Mesodermal cell (in vitro differentiated cells): ENCODE data around the gene KRTAP6-3.

Experiments used
- H3K27ac ChIP-seq: 2 replicates; pipeline ENCODE4 v1.7.0; 2013; ENCODE audit warnings: mild to moderate bottlenecking, low read depth, low read length, moderate library complexity; ENCODE audit not compliant: severe bottlenecking
- H3K36me3 ChIP-seq: 2 replicates; pipeline ENCODE4 v1.7.1; 2013; ENCODE audit warnings: mild to moderate bottlenecking, low read length, moderate library complexity; ENCODE audit not compliant: control insufficient read depth, insufficient read depth
- H3K4me1 ChIP-seq: one replicate; pipeline ENCODE4 v1.7.1; 2013; ENCODE audit warnings: mild to moderate bottlenecking, low read length; ENCODE audit not compliant: insufficient read depth, control insufficient read depth, poor library complexity, severe bottlenecking
- H3K4me3 ChIP-seq: 2 replicates; pipeline ENCODE4 v1.7.0; 2013; ENCODE audit warnings: low read length, control low read depth, mild to moderate bottlenecking; ENCODE audit not compliant: insufficient read depth, poor library complexity, severe bottlenecking; ENCODE audit errors: extremely low read depth
- H3K9me3 ChIP-seq: 2 replicates; pipeline ENCODE4 v1.7.1; 2013; ENCODE audit warnings: mild to moderate bottlenecking, low read length, moderate library complexity; ENCODE audit not compliant: control insufficient read depth
- WGBS, 2 experiments: methylation state at CpG; one replicate each; pipeline ENCODE4 v1.1.5; 2013; ENCODE audit warnings: missing lambda C conversion rate in 2 of 2; ENCODE audit not compliant: insufficient coverage in 2 of 2; 5-methylcytosine and 5-hydroxymethylcytosine counted together

Gene KRTAP6-3

DNA sequence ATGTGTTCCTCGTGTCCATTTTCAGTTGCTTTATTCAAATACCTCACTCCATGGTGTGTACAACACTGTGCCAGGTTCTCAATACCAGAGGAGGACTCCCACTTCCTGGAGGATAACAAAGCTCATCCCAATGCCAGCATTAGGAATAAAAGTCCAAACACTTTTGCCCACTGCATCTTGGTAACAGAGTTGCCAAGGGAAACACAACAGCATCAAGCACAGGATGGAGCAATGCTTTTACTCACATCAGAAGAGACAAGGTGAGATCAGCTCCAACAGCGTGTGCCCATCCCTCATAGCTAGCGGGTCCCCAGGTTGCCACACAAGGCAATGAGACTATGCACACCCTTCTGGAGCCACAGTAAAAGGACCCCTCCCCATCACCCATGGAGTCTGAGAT lies 31.1 kb downstream of the KRTAP6-3 start:
- Histone ChIP-seq H3K27ac (no peak overlapping the region), H3K4me1 (no peaks in the 10 kb centered on the region), H3K4me3 (no peak overlapping the region), H3K9me3 (no peaks in the 10 kb centered on the region), H3K36me3 (no peaks in the 10 kb centered on the region)
- WGBS, 2 experiments = 93 to 100% methylated on average over 1 to 3 of the region's 3 CpGs

DNA sequence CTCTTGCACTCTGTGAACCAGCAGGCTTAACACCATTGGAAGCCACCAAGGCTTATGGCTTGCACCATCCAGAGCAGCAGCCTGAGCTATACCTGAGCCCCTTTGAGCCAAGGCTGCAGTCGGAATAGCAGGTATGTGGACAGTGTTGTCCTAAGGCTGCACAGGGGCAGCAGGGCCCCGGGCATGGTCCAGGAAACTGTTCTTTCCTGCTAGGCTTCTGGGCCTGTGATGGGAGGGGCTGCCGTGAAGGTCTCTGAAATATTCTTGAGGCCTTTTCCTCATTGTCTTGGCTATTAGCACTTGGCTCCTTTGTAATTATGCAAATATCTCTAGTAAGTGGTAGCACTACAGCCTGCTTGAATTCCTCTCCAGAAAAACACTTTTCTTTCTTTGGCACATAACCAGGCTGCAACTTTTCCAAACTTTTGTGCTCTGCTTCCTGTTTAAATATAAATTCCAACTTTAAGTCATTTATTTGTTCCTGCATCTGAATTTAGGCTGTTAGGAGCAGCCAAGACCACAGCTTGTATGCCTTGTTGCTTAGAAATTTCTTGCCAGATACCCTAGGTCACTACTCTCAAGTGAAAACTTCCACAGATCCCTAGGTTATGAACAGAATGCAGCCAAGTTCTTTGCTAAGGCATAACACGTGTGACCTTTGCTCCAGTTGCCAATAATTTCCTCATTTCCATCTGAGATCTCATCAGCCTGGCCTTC lies 33.4 kb downstream of the KRTAP6-3 start:
- Histone ChIP-seq H3K36me3 (no peaks in the 10 kb centered on the region), H3K9me3 (no peaks in the 10 kb centered on the region), H3K4me1 (no peaks in the 10 kb centered on the region), H3K27ac (no peak overlapping the region), H3K4me3 (no peak overlapping the region)
- WGBS, 2 experiments = 44 to 65% methylated on average over 1 to 3 of the region's 4 CpGs

DNA sequence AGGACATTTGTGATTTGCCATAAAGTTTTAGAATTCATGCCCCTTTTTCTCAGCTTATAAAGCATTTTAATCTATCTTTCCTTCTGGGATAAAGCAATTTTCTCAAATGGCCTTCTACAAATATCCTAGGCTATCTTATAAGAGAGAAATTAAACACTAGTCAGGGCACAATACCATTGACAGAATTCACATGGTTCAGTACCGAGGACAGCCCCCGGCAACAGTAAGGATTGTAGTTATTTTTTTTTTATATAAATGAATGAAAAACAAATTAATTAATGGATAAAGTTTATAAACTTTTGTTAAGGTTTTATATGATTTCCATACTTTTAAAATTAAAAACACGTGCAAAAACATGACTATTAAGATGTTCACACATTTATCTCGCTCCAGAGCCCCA lies 35.9 kb downstream of the KRTAP6-3 start:
- H3K27ac ChIP-seq = no peak overlapping the region
- H3K4me3 ChIP-seq = no peak overlapping the region
- no peaks in the 10 kb centered on the region for H3K36me3 ChIP-seq
- H3K4me1 ChIP-seq = no peaks in the 10 kb centered on the region
- H3K9me3 ChIP-seq = no peaks in the 10 kb centered on the region
- no CpG with 5 or more reads among the region's 4 CpGs for WGBS, 2 experiments

DNA sequence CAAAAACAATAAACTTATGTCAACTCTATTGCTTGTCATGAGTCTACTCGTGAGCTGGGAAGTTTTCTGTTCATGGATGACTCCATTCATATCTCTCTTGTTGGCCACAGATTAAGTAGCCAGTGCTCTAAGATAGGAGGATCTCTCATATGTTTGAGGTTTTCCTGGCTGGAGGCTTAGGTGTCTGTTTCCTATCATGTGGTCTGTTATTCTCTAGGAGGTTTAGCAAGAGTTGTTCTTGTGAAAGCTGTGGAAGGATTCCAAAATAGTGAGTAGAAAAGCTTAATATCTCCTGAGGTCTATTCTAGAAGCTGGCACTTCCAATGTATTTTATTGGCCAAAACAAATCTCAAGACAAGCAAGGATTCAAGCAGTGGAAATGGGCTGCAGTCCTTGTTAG lies 37.0 kb downstream of the KRTAP6-3 start:
- H3K4me1 ChIP-seq = no peaks in the 10 kb centered on the region
- no peaks in the 10 kb centered on the region for H3K9me3 ChIP-seq
- no peak overlapping the region for H3K4me3 ChIP-seq
- WGBS, 2 experiments = 100% methylated on average over 1 of the region's 1 CpG; no CpG with 5 or more reads in 1 of the 2 experiments
- H3K27ac ChIP-seq = no peak overlapping the region
- H3K36me3 ChIP-seq = no peaks in the 10 kb centered on the region

DNA sequence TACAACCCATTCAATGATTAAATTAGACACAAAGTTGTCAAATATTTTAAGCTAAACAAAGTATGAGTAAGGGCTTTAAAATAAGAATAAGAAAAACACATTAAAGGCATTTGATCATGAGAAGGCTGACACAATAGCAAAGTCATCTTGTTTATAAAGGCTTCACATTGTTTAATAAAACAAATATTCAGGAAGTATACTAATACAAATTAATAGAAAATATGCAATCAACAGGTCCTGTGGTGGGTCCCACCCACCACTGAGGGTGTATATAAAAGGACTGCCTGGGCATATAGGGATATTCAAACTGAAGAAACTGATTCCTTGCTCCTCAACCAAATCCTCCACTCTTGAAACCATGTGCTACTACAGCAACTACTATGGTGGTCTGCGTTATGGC lies 42.7 kb downstream of the KRTAP6-3 start, which contains the start of gene KRTAP20-2:
Gene KRTAP20-2, plus strand, starts transcription at position 301 of the 400 bp plus-strand sequence. Its CDS starts 58 bp downstream, at position 359.
- H3K36me3 ChIP-seq = no peaks in the 10 kb centered on the region
- H3K9me3 ChIP-seq = no peaks in the 10 kb centered on the region
- H3K27ac ChIP-seq = no peak within 1 kb of the TSS
- no peak within 1 kb of the TSS for H3K4me3 ChIP-seq
- no peaks in the 10 kb centered on the region for H3K4me1 ChIP-seq
- WGBS, 2 experiments = 100% methylated on average over 1 of the region's 1 CpG

DNA sequence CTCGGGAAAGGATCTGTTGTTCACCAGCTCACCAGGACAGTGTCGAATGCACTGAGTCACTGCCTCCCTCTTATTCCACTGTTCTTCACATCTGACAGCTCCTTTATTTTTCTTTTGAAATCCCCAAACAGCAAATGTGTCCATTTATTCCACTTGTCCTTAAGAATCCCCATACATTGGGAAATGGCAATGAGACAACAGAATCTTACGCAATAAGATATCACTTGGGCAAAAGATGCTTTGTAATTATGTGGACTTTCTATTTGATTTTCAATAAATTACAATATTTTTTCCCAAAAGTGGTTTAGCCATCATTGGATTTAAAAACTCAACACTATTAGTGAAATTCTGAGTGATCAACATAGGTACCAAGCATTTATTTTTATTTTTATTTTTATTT lies 46.4 kb downstream of the KRTAP6-3 start:
- WGBS, 2 experiments = 83 to 100% methylated on average over 1 of the region's 3 CpGs
- H3K36me3 ChIP-seq = no peaks in the 10 kb centered on the region

DNA sequence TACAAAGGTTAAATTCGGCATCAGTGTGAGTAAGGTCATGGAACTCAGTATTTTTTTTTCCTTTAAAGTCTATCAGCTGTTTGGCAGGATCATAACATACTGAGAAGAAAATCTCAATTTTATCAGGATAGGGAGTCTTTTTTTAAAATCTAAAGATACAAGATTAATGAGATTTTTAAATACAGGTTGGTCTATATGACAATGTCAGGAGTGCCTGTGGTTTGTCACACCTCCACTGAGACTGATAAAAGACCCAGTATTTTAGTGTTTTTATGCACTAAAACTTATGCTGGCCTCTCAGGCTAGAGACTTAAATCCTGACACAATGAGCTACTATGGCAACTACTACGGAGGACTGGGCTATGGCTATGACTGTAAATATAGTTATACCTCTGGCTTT lies 50.3 kb downstream of the KRTAP6-3 start, which contains the start of gene KRTAP20-3:
Gene KRTAP20-3, plus strand, starts transcription at position 301 of the 400 bp plus-strand sequence.
- H3K4me1 ChIP-seq = no peaks in the 10 kb centered on the region
- H3K27ac ChIP-seq = no peak within 1 kb of the TSS
- H3K9me3 ChIP-seq = no peaks in the 10 kb centered on the region
- H3K4me3 ChIP-seq = no peak within 1 kb of the TSS
- no peaks in the 10 kb centered on the region for H3K36me3 ChIP-seq
- no CpG with 5 or more reads among the region's 2 CpGs for WGBS, 2 experiments

More for the DNA sequence above, 46.4 kb downstream of the KRTAP6-3 start:
- Histone ChIP-seq H3K4me1 (no peaks in the 10 kb centered on the region), H3K9me3 (no peaks in the 10 kb centered on the region), H3K4me3 (no peak overlapping the region), H3K27ac (no peak overlapping the region)
